ENCODE data around the gene STX1A.

Gene STX1A

DNA sequence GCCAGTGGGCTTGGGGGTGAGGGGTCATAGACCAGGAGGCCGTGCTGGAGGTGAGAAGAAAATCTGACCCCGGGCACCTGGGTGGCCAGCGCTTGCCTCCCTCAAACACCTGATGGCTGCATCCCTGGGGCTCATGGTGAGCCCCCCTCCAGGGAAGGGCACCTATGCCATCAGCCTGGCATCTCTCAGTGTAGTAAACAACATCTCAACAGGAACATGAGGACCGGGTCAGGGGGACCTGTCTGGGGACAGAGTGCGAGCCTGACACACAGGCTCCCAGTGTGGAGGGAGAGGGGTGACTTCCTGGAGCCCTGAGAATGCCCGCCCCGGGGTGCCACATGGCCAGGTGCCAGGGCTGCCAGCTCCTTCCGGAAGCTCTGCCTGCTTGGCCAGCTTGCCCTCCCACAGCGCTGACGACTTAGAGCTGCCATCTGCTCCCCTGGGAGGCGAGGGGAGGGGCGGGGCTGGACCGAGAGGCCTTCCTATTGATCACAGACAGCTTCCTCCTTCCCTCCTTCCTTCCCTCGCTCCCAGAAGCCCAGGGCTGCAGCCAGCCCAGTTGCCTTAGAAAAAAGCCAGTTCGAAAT, 12.3 kb downstream of the STX1A start:
- DNase-seq (ENCODE audit: low read depth in 2 of 2), result no peak

DNA sequence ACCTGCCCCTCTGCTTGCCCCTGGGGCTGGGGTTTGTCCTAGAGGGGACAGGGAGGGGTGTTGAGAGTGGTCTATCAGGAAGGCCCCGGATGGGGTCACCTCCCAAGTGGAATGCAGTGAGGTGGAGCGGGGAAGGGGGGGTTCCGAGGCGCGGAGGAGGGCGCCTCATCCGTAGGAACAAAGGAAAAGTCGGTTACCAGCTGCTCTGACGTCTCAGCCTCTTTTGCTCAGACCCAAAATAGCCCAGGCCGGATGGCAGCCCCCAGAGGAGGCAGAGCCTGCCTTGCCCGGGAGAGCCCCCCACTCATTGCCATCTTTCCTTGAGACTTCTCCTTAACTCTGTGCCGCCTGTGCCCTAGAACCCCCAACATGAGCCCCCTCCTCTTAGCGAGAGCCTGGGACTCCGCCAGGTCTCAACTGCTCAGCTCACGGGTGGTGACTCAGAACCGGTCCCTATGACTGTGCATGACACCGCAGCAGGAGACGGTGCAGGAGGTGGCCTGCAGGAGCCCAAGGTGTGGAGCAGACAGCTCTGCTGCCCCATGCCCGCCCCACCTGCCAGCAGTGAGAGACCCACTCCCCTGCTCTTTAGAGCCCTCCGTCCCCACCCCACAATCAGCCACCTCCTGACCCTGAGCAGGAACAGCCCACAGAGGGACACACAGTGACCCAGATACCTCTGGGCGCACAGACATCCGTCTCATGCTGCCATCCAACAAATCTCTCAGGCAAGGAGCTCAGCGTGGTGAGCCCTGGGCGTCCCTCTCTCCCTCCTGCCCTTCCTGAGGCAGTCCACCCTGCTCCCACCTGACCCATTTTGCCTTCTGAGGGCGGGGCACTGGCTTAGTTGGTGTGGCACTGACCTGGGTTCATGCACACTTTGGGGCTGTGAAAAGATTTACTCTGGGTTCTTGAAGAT, 13.1 kb downstream of the STX1A start:
- DNase-seq (ENCODE audit: low read depth in 2 of 2), result no peak

DNA sequence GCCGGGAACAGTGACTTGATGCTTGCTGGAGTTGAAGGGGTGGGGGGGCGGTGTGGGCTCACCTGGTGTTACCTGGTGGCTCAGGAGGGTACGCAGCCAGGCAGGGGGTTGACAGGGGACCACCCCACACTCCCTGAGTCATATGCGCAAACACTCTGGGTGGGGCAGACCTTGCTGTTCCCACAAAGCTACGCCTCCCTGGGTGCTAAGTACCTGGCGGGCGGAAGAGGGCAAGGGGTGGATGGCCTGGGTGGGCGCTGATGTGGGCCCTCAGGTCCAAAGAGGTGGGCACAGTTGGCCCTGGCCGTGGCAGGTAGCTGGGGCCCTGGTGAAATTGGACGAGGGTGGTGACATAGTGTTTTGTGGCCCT, 13.9 kb downstream of the STX1A start:
- DNase-seq (ENCODE audit: low read depth in 2 of 2), result no peak

DNA sequence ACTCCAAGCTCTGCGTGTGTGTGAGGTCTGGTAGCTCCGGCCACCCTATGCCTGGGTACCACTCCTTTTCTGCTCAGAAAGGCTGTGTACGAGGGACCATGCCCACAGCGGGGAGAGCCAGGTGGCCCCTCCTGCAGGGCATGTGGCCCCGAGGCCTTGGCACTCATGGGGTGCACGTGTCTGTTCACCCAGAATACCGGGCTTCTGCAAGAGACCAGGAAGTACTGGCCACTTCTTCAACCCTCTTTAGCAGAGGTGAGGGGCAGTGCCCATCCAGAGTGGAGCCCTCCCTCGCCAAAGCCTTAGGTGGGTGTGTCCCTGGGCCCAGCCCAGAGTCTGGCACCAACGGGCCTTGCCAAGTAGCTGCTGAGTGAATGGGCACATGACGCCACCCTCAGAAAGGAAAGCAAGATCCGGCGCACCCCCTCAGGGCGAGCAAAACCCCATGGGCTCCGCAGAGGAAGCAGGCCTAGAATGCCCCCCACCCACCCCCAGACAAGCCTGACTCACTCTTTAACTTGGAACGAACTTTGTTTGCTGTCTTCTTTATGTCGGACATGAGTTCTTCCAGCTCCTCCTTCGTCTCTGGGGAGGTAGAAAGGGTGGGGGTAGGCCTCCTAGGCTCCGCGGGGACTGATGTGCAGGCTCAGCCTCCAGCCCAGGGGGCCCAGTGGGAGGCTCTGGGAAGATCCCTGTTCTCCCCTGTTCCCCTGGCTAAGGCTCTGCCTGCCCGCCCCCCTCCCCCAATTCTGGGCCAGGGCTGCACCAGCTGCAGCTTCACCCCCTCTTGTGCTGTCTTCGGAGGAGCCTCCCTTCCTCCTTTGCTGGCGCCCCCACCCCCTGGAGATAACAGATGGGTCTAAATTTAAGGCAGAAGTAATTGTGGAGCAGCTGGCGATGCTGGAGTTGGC, 14.6 kb downstream of the STX1A start:
- DNase-seq (ENCODE audit: low read depth in 2 of 2), result no peak

DNA sequence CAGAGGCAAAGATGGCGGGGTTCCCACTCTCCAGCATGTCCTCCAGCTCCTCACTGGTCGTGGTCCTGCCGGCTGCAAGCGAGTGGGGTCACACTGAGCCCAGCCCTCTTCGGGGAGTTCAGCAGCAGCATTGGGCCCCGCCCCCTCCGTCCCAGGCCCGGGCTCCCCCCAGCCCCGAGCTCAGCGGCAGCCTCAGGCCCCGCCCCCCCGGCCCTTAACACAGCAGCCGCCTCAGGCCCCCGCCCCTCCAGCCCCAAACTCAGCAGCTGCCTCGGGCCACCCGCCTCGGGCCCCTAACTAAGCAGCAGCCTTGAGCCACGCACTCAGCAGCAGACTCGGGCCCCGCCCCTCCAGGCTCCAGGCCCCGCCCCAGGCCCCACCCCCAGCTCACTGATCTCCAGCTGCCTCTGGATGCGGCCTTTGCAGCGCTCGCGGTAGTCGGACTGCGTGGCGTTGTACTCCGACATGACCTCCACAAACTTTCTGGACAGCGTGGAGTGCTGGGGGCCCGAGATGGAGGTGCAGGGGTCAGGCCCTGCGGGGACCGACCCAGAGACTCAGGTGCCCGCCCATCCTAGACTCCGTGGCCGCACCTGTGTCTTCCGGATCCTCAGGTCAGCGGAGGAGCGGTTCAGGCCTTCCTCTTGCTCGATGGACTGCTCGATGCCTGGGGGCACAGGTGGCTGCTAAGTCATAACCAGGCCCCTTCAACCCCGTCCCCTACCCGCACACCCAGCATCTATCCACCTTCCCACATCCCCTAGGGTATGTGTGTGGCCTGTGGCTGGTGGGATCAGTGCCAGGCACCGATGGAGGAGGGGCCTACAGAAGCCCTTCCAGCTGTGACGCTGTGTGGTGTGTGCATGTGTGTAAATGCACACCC, 15.5 kb downstream of the STX1A start:
- no peak for DNase-seq (ENCODE audit: low read depth in 2 of 2)

DNA sequence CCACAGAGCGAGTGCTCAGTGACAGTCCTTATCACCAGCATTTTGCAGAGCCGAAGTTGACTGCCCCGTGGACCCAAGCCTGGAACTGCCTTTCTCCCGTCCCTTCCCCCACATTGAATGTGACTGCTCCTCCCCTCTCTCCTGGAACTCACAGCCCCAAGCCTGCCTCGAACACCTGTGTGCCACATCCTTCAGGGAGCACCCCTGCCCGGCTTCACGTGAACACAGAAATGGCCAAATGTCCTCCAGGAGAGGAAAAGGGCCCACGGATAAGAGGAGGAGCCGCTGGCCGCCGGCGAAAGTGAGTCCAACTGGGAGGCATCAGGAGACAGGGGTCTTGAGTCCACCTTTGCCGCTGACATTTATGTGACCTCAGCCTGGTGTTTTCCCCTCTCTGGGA, 16.2 kb downstream of the STX1A start:
- no peak for DNase-seq (ENCODE audit: low read depth in 2 of 2)

DNA sequence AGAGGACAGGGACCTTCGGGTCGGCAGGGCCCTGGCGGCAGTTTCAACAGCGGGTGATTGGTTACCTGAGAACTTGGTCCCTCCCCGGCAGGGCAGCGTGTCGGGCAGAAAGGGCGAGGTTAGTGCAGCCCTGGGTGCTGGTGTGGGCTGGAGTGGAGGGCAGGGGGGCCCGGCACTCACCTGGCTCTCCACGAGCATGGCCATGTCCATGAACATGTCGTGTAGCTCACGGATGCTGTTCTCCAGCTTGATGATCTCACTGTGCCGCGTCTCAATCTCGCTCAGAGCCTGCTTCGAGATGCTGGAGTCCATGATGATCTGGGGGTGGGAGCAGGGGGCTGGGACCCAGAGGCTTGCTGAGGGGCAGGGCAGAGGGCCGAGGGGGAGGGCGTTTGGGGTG, 16.8 kb downstream of the STX1A start:
- no peak for DNase-seq (ENCODE audit: low read depth in 2 of 2)

DNA sequence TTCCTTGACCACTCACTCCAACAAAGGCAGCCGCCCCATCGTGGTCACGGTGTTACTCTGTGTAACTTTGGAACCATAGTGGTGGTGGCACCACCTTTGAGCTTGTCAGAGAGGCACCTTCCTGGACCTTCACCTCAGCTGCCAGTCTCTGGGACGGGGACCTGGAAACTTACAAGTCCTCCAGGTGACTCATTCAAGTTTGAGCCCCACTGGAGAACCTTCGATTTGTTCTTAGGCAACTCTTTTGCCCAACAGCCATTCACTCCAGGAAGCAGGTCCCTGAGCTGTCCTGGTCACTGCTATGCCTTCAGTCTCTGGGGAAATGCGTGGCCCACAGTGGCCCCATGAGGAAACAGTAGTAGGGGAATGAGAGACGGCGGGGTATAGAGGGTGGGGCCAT, 17.2 kb downstream of the STX1A start:
- no peak for DNase-seq (ENCODE audit: low read depth in 2 of 2)

DNA sequence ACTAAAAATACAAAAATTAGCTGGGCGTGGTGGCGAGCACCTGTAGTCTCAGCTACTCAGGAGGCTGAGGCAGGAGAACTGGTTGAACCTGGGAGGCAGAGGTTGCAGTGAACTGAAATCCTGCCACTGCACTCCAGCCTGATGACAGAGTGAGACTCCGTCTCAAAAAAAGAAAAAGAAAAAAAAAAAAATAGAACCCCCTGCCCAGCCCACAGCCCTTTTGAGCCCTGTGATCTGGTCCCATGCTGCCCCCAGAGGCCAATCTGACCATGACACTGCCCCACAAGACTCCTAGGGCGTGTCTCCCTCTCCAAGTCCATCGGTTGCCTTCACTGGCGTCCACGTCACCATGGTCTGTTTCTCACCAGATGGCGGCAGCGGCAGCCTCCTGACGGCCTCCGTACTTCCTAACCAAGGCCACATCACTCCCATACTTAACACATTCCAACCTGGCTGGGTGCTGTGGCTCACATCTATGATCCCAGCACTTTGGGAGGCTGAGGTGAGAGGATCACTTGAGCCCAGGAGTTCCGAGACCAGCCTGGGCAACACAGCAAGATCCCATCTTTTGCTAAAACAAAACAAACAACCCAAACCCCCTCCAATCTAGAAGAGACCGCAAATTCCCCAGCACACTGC, 18.0 kb downstream of the STX1A start:
- DNase-seq (ENCODE audit: low read depth in 2 of 2), result no peak

DNA sequence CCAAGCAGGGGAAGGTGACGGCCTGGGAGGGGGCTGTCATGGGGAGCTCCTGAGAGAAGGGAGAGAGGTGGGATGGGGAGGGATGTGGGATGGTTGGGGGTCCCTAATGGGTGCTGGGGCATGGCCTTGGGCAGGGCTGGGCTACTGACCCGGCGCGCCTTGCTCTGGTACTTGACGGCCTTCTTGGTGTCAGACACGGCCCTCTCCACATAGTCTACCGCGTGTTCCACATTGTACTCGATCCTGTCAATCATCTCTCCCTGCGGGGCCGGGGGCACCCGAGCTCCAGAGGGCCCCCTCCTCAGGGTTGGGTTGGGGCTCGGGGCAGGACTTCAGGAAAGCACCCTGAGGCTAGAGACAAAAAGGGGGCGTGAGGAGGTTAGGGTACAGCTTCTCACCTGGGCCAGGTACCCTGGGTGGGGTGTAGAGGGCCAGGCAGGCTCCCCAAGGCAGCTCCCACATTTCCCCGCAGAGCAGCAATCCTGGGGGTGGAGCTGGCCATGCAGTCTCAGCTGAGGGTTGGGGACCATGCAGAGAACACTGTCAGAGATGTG, 18.8 kb downstream of the STX1A start:
- no peak for DNase-seq (ENCODE audit: low read depth in 2 of 2)

DNA sequence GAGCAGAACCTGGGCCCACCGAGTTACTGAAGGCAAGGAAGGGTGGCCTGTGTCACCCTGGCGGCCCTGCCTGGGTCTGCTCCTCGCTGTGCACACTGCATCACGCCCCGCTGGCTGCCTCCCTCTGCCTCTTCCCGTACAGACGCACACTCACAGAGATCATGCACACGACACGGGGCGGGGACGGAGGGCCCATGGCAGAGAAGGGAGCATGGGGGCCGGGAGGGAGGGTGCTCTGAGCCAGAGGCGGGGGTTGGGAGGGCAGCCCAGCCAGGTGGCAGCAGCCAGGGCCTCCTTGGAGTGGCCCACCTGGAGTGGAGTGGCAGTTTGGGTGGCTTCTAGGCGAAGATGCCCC, 19.4 kb downstream of the STX1A start:
- DNase-seq (ENCODE audit: low read depth in 2 of 2), result no peak

DNA sequence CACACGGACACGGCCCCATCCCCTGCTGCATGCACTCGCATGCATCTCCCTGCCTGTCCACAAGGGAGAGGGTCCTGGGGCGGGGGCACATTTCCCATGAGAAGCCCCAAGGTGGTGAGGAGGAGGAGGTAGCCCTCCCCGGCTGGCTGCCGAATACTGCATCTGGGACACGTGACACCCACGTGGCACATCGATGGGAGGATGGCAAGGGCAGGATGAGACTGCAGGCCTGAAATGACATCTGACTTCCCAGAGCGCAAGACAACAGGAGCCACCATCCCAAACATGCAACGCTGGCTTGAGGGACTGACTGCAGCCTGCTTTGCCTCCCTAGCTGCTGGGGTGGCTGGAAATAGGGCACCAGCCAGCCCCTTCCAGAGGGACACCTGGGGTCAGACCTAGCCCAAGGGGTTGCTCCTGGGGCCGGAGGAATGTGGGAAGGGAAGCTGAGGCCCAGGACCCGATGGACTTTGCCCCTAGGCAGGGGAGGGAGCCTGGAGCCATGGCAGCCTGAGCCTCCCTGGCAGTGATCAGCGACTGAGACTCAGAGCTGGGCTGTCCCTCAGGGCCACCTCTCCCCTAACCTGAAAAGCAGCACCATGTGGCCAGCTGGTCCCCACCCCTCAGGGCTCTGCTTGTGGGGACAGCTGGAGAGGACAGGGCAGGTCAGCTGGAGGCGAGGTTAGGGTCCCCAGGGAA, 19.9 kb downstream of the STX1A start:
- no peak for DNase-seq (ENCODE audit: low read depth in 2 of 2)

DNA sequence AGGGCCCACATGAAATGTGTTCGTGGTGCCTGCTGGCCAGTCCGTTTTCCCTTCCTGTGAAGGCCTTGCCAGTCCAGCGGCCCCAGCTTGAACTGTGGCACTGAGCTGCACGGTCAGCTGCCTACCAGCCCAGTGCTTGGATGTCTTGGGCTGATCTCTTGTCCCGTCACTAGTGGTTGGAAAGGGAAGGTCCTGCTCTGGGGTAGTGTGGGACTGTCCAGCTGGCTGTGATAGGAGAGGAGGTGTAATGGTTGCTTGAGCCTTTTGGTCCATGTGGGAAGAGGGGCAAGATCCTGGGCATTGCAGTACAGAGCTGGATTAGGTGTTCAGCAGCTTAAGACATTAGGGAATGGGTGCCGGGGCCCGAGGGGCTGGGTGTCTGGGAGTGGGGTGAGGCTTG, 21.1 kb downstream of the STX1A start:
- no peak for DNase-seq (ENCODE audit: low read depth in 2 of 2)

DNA sequence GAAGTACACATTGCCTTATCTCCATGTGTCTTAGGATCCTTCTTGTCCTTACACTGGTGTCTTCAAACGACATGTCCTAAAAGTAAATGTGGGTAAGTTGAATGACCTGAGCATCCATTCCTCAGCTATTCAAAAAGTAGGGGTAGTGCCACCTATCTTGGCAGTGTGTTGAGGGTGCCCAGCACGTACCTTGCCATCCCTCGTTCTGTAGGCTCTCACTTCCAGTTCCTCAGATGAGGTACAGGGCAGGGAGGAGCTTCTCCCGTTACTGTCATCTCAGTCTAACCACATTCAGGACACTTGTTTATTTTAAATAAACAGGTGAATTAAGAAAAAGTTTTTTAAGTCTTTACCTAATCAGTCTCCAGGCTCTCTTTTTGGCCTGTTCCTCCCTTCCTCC, 23.1 kb downstream of the STX1A start:
- no peak for DNase-seq (ENCODE audit: low read depth in 2 of 2)

DNA sequence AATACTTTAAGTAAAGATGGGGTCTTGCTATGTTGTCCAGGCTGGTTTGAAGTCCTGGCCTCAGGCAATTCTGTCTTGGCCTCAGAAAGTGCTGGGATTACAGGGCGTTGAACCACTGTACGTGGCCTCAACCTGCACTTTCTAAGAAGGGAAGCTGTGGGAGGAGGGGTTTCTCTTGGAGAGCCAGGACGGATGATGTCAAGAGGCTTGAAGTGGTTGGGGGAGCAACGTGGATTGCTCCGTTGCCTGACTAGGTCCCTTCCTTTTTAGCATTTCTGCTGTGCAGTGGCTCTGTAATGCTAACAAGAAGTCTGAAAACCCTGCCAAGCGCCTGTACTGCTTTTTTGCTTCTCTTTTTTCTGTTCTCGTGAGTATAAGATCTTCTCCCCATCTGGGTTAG, 28.8 kb downstream of the STX1A start:
- no peak for DNase-seq (ENCODE audit: low read depth in 2 of 2)

DNA sequence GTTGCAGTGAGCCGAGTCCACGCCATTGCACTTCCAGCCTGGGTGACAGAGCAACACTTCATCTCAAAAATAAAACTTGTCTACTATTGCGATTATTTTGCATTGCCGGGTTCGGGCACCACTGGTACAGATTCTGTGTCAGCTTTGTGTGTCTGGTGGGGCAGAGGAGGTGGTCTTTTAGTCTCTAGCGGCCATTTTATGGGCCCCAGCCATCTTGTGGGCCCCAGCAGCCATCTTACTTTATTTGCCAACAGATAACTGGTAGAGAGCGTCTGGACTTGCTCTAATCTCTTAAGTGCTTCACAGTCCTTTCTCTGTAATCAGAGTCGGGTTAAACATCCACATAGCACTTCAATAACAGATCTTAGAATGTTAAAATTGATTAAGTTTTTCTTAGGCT, 31.2 kb downstream of the STX1A start:
- DNase-seq (ENCODE audit: low read depth in 2 of 2), result no peak

DNA sequence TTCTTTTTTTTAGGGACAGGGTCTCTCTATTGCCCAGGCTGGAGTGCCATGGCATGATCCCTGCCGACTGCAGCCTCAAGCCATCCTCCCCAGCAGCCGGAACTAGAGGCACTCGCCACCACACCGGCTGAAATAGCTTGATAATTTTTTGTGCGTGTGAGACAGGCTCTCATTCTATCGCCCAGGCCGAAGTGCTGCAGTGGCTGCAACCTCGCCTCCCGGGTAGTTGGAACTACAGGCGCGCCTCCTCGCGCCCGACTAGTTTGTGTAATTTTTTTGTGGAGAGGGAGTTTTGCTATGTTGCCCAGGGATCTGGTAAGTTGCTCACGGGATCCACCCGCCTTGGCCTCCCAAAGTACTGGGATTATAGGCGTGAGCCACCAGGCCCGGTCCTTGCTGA, 34.2 kb downstream of the STX1A start:
- no peak for DNase-seq (ENCODE audit: low read depth in 2 of 2)

DNA sequence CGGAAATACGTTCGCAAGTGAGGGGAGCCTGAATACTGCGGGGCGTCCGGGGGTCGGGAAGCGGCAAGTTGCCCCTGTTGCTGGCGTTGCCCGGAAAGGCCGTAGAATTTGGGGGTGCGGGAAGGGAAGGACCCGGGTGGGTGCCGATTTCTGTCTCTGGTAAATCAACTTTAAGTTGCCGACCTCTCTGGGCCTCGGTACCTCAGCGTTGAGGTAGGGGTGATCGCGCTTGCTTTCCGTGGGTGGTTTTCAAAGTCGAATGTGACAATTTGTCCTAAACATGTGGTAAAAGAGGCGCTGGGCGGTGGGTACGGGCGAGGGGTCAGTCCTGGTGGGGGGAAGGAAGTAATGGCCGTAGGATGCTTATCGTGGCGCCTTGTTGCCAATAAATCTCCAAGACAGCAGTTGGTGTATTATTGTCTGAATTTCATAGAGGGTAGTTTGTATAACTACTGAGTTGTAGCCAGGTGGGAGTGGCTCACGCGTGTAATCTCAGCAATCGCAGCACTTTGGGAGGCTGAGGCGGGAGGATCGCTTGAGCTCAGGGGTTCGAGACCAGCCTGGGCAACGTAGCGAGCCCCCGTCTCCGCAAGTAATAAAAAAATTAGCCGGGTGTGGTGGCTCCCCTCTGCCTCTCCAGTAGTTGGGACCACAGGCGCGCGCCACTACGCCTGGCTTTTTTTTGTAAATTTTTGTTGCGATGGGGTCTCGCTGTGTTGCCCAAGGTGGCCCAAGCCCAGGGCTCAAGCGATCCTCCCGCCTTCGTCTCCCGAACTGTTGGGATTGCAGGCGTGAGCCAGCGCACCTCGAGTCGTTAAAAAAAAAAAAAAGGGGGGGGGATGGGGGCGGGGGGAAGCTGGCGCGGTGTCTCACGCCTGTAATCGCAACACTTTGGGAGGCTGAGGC, 35.4 kb downstream of the STX1A start:
- DNase-seq (ENCODE audit: low read depth in 2 of 2), result no peak

Data from activated CD4-positive, alpha-beta T cell treated with anti-CD3 and anti-CD28 coated beads for 24 hours (primary cell).